M059J (cell line): Measurements from ENCODE around the gene DICER1. TPM values are rescaled to one million over a fixed set of nuclear protein-coding genes. Genes with fewer than 3 reads are reported as not detected.

Experiments
- DNase-seq: peaks from one replicate; pipeline ENCODE4 v3.0.0-alpha.2; 2012; ENCODE audit warnings: low read depth
- total RNA-seq: library from RNA; depleted of rRNA; stranded (reverse); fragments of >200 nt; shearing (Covaris generic); gene quantifications from 2 replicates; pipeline ENCODE4 v1.2.3, GENCODE V29; 2014

Gene DICER1
- total RNA-seq, 1 experiment from 2014 or later, result 13.2 TPM

DNA sequence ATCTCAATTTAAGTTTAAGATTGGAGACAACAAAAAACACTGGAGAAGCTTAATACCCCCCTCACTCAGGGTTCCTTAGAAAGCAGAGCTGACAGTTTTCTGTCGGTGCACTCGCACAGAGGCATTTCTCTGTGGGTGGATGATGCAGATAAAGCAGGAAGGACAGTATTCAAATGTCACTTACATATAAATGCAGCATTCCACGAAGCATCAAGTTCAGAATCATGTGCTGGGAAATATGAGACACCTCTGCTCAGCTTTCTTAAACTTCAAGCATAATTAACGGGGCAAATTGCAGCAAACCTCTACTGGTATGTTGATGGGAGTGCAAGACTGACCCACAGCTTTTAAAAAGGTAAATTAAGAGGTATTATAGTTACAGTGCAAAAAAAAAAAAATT lies 68.7 kb downstream of the DICER1 start:
- no peak for DNase-seq

DNA sequence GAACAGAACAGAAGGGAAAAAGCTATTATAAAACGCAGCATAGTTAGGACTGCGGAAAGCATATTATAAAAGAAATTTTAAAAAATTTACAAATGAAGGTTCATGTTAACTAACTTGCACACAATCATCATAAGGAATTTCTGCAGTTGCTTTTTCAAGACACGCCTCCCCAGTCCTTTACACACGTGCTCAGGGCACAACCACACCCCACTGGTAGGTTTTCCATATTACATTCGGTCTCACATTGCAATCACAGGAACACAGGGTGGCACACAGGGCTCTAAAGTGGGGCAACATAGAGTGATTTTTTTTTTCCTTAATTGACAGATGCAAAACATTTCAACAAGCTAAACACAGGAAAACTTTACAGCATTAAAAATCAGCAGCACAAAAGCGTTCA lies 69.7 kb downstream of the DICER1 start:
- no peak for DNase-seq

DNA sequence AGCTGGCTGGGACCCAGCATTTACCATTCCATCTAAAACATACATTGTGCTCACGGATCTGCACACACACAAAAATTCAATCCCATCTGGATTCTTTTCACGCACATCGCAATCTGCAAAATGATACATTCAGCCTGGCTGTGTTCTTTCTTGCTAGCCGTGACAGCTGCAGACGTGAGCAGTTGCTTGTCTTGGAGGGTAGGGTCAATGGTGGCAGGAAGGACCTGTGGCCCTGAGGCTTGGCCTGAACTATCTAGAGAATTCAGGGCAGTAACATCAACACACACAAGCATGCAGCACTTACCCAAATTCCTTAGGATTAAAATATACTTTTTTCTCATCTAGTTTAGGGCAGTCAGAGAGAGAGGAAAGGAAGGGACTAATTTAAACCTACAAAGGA lies 72.0 kb downstream of the DICER1 start:
- no peak for DNase-seq

DNA sequence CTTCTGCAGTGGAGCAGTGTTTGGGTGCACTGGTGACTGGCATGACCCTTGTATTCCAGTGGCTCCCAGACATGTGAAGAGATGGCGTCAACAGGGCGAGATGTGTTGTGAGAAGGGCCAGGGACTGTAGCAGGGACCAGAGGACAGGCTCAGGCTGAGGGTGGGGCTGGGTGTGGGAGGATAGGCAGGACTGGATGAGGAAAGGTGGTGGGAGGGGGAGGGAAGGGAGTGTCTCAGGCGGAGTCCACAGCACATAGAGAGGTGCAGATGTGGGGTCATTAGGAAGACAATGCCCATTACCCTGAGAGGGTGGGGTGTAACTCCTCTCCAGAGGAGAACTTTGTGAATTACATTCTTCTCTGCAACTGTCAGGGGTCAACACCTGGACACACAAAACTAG lies 78.5 kb downstream of the DICER1 start:
- no peak for DNase-seq

DNA sequence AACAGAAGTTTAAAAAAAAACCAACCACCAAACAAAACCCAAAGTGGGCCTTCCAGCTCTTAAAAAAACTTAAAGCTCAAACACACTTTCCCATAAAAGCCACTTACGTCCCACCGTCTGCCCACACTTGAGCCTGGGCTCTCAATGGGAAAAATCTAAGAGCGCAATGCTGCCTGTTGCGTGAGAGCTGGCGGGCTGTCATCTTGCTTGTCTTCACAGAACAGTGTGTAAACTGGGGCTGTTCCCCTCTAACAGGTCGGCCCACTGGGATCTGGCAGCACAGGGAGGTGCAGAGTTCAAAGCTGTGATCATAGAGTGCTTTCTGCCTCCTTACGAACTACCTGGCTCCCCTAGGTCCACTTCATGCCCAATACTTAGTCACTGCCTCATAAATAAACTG lies 80.0 kb downstream of the DICER1 start:
- no peak for DNase-seq

DNA sequence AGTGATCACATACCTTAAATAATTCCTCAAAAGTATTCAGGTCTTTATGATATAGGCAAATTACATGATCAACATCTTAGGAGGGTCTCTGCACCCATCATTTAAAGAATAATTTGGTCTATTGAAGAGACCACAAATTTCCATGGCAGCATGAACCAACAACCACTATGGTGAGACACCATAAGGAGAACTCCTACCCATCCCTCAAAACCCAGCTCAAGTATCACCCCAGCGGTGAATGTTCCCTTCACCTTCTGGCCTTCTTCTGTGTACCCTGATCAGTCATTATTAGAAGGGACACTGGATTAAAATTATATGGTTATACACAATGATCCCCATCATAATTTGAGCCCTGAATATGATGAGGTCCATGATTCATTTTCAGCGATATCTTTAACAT lies 81.5 kb downstream of the DICER1 start:
- DNase-seq, result no peak

DNA sequence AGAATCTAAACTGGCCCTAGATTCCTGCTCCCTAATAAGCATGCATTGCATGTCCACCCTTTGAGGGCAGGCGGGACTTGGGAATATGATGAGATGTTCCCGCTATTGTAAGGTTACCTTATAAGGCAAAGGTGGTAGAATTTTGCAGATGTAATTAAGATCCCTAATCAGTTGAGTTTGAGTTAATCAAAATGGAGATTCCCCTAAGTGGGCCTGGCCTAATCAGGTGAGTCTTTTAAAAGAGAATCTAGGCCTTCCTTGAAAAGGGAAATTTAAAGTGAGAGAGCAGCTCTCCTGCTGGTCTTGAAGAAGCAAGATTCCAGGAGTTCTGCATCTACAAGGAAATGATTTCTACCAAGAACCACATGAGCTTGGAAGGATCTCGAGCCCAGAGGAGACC lies 83.4 kb downstream of the DICER1 start:
- no peak for DNase-seq

DNA sequence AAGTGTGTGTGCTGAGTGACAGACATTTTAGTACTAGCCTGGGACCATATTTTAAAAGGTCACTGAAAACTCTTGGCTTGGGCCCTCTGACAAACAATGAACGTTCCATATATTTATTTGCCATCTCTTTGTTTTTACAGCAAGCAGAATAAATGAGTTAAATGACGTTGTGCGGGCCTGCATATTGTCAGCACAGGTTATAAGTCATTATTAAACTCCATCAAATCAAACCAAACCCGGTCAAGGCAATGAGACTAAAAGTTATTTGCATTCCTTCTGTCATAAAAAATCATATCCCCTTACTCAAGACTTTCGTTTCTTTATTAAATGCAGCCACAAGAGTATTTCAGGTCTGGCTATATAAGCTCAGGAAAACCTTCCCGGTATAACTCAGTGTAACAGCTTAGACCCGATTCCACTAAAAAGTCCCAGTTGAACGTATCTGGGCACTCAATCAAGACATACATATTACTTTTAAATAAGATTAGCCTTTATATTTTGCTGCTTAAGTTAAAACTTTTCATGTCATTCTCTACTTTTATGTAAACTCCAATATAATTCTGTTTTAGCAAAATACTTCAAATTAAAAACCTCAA lies 84.9 kb downstream of the DICER1 start:
- no peak for DNase-seq

DNA sequence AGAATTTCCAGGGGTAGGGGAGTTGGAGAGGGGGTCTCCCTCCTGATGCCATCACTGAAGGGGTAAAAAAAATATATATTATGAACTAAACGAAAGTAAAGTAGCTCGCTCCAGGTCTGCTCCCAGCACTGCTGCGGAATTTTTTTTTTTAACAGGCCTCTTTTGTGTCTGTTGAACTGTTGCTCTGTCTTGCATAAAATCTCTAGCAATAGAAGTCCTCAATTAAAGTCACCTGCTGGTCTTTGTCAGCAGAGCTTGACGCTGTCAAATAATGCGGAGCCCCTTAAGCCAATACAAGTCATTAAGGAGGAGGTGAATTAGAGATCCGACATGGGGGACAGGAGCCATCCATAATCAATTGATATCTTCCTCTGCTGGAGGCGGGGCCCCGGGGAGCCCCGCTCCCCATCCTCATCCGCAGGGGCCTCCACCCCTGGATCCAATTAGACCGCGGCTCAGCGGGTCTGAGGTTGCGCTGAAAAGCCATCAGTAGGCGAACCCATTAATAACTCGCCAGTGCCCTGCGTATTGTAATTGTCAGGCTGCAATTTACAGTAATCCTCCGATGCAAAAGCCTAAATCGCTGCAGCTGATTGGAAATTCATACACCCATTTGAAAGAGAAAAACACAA lies 85.6 kb downstream of the DICER1 start:
- DNase-seq, result no peak

DNA sequence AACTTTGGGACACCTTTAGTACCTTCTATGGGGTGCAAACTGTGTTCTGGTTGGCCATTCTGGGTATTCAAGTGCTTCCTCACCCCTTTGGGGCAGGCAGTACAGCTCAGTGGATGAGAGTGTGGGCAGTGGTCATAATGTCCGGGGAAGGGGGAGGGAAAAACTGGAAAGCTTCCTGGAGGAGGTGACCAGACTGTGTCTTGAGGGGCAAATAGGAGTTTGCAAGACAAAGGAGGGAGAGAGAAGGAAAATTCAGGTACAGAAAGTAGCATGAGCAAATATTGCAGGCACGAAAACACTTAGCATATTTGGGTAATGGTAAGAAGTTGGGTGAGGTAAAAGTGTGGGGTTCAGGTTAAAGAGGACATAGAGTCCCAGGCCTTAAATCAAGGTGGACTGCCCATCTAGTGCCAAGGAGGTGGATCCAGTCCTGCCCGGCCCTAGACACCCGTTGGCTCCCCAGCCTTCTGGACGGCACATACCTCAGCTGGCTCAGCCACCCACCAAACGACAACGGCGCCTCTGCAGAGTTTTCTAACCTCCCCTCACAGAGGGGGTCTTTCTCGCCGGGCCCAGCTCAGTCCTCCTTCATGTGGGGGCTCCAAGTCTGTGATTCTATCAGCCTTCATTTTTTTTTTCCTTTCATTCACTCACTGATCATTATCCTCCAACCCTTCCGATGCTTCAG lies 86.4 kb downstream of the DICER1 start:
- DNase-seq, result no peak

DNA sequence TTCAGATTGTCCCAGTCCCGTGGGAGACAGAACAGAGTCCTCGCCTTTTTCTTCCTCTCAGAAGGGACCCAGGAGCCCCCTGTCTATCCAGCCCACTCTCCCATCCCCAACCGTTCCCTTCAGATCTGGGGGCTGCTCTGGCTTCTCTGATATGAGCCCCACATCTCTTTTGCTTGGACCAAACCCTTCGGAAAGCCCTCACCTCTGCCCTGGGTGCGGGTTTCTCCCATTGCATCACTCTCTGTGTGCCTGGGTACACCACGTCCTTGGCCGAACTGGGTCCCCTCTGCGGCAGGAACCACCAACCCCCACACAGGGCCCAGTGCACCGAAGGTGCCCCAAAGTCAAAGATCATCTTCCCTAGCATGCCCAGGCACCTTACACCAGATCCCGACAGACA lies 87.8 kb downstream of the DICER1 start:
- DNase-seq, result no peak

DNA sequence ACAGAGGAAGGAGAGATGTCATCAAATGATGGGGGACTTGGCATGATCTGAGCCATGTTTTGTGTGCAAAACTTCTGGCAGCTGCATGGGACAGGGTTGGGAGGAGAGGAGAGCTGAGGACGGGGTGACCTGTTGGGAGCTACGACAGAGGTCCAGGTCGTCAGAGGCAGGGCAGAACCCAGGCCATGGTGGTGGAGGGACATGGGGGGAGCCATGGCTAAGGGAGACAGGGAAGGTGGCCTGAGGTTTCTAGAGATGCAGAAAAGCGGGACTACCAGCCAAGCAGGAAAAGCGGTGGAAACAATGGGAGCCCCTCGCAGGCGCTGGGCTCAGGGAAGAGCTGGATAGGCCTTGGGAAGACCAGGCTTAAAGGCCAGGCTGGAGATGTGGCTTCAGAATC lies 88.3 kb downstream of the DICER1 start:
- DNase-seq, result no peak

DNA sequence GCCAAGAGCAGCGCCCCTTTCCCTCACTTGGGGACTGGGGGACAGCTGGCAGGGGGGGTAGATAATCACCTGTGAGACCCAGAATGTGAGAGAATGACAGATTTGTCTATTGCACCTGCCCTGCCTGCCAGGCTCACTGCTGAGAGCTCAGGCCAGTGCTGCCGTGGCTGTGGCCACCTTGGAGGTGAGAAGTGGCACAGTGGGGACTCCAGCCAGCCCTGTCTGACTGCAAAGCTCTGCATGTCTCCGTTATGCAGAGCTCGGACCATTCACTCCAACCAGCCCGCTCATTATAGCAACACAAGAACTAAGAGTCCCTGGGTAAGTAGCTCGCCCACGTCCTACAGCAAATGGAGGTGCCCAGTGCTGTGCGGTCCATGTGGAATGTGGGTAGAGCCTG lies 88.8 kb downstream of the DICER1 start:
- no peak for DNase-seq

DNA sequence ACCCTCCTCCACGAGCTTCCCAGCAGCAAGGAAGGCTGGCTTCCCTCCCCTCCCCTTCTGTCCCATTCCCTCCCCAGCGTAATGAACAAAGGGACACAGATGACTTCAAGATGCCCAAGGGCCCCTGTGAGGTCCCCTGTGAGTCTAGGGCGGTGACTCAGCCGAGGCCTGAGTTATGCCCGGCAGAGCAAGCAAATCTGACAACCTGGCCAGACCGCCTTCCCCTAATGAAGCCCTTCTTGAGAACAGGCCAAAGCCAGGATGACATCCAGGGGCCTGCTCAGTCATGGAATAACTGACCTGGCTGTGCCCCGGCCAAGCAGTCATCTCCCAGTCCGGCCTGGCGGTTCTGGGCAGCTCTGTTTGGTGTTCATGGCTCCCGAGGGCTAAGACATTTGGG lies 89.2 kb downstream of the DICER1 start:
- DNase-seq, result no peak

DNA sequence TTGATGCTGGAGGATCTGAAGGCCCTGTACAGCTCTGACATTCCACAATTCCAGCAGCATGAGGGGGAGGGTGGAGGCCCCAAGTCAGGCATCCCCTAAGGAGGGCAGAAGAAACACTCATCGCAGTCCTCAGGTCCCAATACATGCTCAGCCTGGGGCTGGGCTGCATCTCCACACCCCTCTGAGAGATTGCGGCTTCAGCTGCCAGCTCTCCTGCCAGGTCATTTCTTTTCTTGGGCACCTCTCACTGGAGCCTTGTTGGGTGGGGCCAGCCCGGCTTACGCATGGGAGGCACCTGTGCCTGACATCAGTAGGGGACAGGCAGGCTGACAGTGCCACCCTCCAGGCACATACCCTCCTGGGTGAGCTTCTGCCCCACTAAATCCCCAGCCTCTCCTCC lies 89.8 kb downstream of the DICER1 start:
- DNase-seq, result no peak

DNA sequence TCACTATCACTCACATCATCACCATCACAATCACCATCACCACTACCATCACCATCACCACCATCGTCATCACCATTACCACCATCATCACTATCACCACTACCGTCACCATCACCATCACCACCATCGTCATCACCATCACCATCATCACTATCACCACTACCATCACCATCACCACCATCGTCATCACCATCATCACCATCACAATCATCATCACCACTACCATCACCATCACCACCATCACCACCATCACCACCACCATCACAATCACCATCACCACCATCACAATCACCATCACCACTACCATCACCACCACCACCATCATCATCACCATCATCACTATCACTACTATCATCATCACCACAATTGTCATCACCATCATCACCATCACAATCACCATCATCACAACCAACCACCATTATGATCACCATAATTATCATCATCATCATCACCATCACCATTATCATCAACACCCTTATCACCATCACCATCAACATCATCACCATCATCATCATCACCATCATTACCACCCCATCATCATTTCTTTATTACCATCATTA lies 90.8 kb downstream of the DICER1 start:
- DNase-seq, result no peak

DNA sequence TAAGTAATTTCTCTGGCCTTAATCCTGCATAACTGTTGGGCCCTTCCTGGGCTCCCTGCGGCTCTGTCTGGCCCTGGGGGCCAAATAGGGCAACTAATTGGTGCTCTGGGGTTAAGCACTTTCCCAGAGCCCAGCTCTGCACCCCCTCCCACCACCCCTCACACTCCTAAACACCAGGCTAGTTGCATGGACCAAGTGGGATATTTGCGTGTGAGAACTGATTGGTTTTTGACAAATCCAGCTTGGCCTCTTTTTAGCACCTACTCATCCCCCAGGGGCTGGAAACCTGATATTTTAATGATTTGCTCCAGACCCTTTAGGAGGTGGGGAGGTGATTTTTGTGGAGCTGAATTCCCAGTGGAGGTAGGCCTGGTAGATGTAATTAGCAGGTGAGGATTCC lies 91.9 kb downstream of the DICER1 start:
- no peak for DNase-seq

DNA sequence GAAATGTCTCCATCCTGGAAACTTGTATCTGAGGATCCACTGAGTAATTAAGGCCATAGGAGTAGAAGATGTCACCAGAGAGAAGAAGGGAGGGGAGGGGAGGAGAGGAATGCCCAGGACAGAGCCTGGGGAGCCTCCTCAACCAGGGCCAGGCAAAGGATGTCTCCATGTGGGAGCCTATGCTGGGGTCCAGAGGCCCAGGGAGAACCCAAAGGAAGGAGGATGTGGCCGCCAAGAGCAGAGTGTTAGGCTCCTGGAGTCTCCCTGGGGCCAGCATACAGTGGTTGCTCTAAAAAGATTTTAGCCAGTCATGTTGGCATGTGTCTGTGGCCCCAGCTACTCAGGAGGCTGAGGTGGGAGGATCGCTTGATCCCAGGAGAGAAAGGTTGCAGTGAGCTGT lies 92.6 kb downstream of the DICER1 start:
- no peak for DNase-seq

DNA sequence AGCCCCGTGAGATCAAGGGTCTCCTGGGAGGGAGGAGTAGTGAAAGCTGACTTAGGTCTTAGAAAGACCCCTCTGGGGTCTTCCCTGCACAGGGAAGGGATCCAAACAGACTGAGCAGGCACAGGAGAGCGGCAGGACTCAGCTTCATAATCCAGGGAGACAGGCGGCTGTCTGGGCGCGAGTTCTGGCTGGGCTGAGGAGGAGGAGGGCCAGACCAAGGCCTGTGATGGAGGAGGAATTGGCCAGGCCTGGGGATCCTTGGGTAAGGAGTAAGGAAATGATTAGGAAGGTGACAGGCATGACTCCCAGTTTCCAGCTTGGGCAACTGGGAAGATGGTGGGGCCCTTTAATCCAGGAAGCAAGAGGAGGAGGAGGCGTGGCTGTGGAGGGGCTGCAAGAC lies 93.1 kb downstream of the DICER1 start:
- DNase-seq, result no peak

DNA sequence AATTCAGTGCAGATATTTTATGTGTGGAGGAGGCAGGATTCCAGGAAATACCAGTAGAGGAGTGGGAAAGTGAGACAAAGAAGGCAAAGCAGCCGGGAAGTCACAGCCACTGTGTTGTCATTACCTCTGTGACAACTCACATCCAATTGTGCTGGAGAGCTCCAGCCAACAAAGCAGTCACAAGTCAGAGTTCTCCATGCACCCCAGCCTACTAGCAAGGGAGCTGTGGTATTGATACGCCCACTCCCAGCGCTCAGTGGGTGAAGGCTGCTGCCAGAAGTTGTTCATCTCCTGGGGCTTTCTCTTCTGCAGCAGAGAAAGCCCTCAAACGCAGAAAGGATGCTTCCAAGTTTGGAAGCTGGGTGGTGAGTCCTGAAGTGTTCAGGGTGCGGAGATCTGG lies 93.9 kb downstream of the DICER1 start:
- no peak for DNase-seq

DNA sequence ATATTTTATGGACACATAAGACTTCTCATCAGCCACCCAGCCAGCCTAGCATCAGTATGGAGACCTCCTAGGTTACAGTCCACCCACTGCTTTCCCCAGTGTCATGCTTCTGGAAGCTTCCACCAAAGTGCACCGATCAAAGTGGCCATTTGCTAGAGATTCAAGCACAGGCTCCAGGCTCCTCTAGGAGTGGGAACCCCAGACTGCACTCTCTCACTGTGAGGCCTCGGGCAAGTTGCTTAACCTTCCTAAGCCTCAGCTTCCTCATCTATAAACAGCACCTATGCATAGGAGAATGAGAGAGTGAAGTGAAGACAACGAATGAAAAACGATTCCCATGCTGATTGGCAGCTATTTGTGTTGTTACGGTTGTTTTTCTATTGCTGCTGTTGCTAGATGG lies 94.4 kb downstream of the DICER1 start:
- no peak for DNase-seq

DNA sequence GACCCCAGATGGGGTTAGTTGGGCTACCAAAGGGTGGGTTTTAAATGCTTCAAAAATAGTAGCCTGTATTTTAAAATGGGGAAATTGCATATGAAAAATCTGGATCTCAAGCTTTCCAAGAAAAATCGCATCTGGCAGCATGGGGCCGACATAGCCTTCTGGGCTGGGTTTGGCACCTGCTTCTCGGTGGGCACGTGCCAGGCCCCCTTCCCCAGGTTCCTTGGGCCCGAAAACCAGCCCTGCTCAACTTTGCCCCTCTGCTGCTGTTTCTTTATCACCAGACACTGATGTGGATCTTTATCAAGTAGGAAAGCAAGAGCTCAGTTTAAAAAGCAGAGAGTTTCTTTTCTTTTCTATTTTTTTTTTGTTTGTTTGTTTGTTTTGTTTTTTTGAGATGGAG lies 95.1 kb downstream of the DICER1 start:
- DNase-seq, result no peak
